ENCODE measurements around the gene EIF1AY. TPM values are rescaled to one million over a fixed set of nuclear protein-coding genes. Genes with fewer than 3 reads are reported as not detected.

EIF1AY gene
- total RNA-seq, 2 experiments from 2014 or later = 52.1 to 56.8 TPM

DNA sequence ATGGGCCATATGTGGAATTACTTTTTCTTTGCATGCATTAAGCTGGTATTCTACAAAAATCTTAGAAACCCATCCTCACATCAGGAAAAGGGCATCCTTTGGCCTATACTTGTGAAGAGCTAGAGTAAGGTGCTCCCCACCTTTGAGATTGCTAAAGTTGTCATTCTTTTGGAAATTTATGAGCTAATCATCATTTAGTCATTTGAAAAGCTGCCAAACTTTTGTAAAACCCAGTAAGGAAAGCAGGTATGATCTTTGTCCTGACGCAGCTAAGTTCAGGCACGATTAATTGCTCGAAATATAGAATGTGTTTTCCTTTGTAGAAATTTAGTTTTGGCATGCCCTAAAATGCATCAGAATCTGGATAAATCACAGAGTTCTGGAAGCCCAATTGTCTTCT is 2.6 kb downstream of the EIF1AY start:
- ATAC-seq (ENCODE audit: low read depth) (no peak), DNase-seq (no peak)
- Mint-ChIP-seq H3K36me3 (peaks cover 7% of the 10 kb centered on the region), H3K4me1 (peaks cover 13% of the 10 kb centered on the region), H3K27me3 (no peaks in the 10 kb centered on the region), H3K4me3 (peak overlapping the region; percentile 69), H3K9me3 (peaks cover 1% of the 10 kb centered on the region), H3K27ac (peak overlapping the region; percentile 56)
- POLR2A ChIA-PET = no interaction called here

- DNase-seq (no peak), ATAC-seq (ENCODE audit: low read depth) (no peak)
- no peak overlapping the region for H3K4me3 Mint-ChIP-seq
- no peaks in the 10 kb centered on the region for H3K9me3 Mint-ChIP-seq
- peaks cover 6% of the 10 kb centered on the region for H3K36me3 Mint-ChIP-seq
- no peak overlapping the region for H3K27ac Mint-ChIP-seq
- POLR2A ChIA-PET = no interaction called here
- H3K27me3 Mint-ChIP-seq = no peaks in the 10 kb centered on the region
- H3K4me1 Mint-ChIP-seq = peaks cover 9% of the 10 kb centered on the region
Measured at GRCh38 chrY:20581687-20582086, 6.1 kb downstream of the EIF1AY start.

- H3K4me1 Mint-ChIP-seq = no peaks in the 10 kb centered on the region
- peaks cover 15% of the 10 kb centered on the region for H3K36me3 Mint-ChIP-seq
- no peaks in the 10 kb centered on the region for H3K27me3 Mint-ChIP-seq
- no peak for DNase-seq
- ATAC-seq (ENCODE audit: low read depth) = no peak
- POLR2A ChIA-PET = no interaction called here
- H3K4me3 Mint-ChIP-seq = no peak overlapping the region
- H3K27ac Mint-ChIP-seq = no peak overlapping the region
- no peaks in the 10 kb centered on the region for H3K9me3 Mint-ChIP-seq
Measured at GRCh38 chrY:20586161-20586560, 10.6 kb downstream of the EIF1AY start.

Other genes with a start within 250 kb of the EIF1AY start
- under 1 TPM in 1 of 2 experiments, not detected in 1; 0.40 TPM for gene RPS4Y2, start 180.3 kb downstream of the EIF1AY start, total RNA-seq